ENCODE measurements around the gene CNOT11. TPM values are rescaled to one million over a fixed set of nuclear protein-coding genes. Genes with fewer than 3 reads are reported as not detected.

CNOT11 gene
- total and polyA plus RNA-seq, 9 donors, result 11.5 to 55.1 (median 21.0) TPM

DNA sequence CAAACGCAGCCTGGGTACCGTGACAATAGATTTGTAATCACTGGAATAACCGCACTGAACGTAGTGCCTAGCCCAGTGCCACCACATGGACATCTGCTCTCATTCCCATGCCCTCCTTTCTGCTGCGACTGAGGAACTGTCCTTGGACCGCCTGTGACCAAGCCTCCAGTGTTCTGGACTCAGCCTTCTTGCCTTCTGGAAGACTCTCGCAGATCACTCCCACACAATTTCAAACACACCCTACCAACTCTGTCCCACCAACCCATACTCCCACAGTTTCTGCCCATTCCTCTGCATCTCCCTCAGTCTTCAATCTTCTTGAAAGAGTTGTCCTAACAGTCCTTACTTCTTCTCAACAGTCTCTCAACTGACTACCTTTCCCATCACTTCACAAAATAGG lies 53.7 kb downstream of the CNOT11 start:
- Histone ChIP-seq H3K27me3 (no peaks in the 10 kb centered on the region), H3K4me1 (ENCODE audit: insufficient read depth) (peaks cover 14% of the 10 kb centered on the region), H3K4me3 (peak overlapping the region; percentile 80), H3K36me3 (no peaks in the 10 kb centered on the region), H3K9me3 (no peaks in the 10 kb centered on the region), H3K27ac (peak overlapping the region in 1 of 2 donors; percentile 84)
- no peak for DNase-seq
- WGBS, 3 donors, result 28 to 35% (median 29%) methylated on average over 7 of the region's 7 CpGs
- TF ChIP-seq POLR2A (IDR thresholded peaks at IDR 0.05) (no peak), EP300 (IDR thresholded peaks at IDR 0.05) (no peak)
- TF ChIP-seq, protein P1, sequence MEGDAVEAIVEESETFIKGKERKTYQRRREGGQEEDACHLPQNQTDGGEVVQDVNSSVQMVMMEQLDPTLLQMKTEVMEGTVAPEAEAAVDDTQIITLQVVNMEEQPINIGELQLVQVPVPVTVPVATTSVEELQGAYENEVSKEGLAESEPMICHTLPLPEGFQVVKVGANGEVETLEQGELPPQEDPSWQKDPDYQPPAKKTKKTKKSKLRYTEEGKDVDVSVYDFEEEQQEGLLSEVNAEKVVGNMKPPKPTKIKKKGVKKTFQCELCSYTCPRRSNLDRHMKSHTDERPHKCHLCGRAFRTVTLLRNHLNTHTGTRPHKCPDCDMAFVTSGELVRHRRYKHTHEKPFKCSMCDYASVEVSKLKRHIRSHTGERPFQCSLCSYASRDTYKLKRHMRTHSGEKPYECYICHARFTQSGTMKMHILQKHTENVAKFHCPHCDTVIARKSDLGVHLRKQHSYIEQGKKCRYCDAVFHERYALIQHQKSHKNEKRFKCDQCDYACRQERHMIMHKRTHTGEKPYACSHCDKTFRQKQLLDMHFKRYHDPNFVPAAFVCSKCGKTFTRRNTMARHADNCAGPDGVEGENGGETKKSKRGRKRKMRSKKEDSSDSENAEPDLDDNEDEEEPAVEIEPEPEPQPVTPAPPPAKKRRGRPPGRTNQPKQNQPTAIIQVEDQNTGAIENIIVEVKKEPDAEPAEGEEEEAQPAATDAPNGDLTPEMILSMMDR (IDR thresholded peaks at IDR 0.05), result no peak
- intact Hi-C loops (cut with DNase I), result loop anchor here in 1 of 4 donors (2.0 kb wide), 1 partner anchor 54 kb away; the partner anchor contains the start of gene CNOT11

GRCh38 chr2:101307503-101307902 lies 54.8 kb downstream of the CNOT11 start:
- Histone ChIP-seq H3K4me1 (ENCODE audit: insufficient read depth) (peaks cover 14% of the 10 kb centered on the region), H3K36me3 (no peaks in the 10 kb centered on the region), H3K9me3 (no peaks in the 10 kb centered on the region), H3K27ac (peak overlapping the region; percentile 77 to 84), H3K27me3 (no peaks in the 10 kb centered on the region), H3K4me3 (peak overlapping the region; percentile 80)
- TF ChIP-seq POLR2A (IDR thresholded peaks at IDR 0.05), result no peak
- TF ChIP-seq, protein P1 (IDR thresholded peaks at IDR 0.05), result no peak
- no peak for TF ChIP-seq EP300 (IDR thresholded peaks at IDR 0.05)
- DNase-seq, result peak in 1 of 5 donors; percentile 24
- WGBS, 3 donors, result 6 to 19% (median 11%) methylated on average over 9 of the region's 9 CpGs
- intact Hi-C loops (cut with DNase I), result loop anchor here in 1 of 4 donors (2.0 kb wide), 1 partner anchor 55 kb away; the partner anchor contains the start of gene CNOT11

- Histone ChIP-seq H3K27ac (peak overlapping the region; percentile 77 to 84), H3K4me3 (peak overlapping the region; percentile 80), H3K27me3 (no peaks in the 10 kb centered on the region), H3K36me3 (no peaks in the 10 kb centered on the region), H3K9me3 (no peaks in the 10 kb centered on the region), H3K4me1 (ENCODE audit: insufficient read depth) (peaks cover 14% of the 10 kb centered on the region)
- intact Hi-C loops (cut with DNase I), result loop anchor here in 1 of 4 donors (2.0 kb wide), 1 partner anchor 55 kb away; the partner anchor contains the start of gene CNOT11
- TF ChIP-seq POLR2A (IDR thresholded peaks at IDR 0.05), result no peak
- TF ChIP-seq, protein P1 (IDR thresholded peaks at IDR 0.05), result no peak
- TF ChIP-seq EP300 (IDR thresholded peaks at IDR 0.05), result no peak
- peak in 4 of 5 donors; percentile 28 to 59 (median 38) for DNase-seq
- WGBS, 3 donors, result 0% methylated on average over 5 to 57 of the region's 57 CpGs
Measured at GRCh38 chr2:101307950-101308431, 55.3 kb downstream of the CNOT11 start.

DNA sequence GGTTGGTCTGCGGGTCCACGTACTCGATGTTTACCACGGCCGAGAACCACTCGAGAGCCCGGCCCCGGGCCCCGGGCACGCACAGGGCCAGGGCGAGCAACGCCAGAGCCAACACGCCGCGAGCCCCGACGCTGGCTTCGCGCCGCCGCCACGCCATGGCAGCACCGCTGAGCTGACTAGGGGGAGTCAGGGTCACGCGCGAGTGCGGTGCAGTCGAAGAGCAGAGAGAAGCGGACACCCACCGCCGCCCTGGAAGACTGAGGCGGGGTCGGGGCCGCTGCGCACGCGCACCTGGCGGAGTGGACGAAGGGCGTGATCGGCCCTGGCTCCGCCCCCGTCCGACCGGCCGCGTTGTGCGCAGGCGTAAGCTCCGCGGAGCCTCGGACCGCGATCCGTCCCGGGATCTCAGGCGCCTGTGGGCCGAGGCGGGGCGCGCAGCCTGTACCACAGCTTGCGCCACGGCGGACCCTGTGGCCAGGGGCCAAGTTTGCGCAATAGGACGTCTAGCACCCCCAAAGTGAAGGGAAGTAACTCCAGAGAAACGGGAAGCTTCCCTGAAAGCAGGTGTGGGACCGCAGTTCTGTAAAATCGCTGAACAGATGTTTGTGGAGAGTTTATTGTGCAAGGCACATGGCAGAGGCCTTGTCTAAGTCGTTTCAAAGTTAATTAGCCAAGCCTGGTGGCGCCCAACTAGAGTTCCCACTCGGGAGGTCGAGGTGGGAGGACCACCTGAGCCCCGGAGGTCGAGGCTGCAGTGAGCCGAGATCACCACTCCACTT lies 55.9 kb downstream of the CNOT11 start, which contains the start of gene RNF149:
Gene RNF149 (minus strand): TSS at position 270 of the 779 bp plus-strand sequence. CDS start 113 bp downstream, at position 157.
- WGBS, 3 donors, result 1 to 2% (median 1%) methylated on average over 35 to 76 of the region's 76 CpGs
- Histone ChIP-seq H3K4me1 (ENCODE audit: insufficient read depth) (peaks cover 14% of the 10 kb centered on the region), H3K4me3 (peak within 1 kb of the TSS; percentile 80), H3K36me3 (no peaks in the 10 kb centered on the region), H3K27me3 (no peaks in the 10 kb centered on the region), H3K9me3 (no peaks in the 10 kb centered on the region), H3K27ac (peak within 1 kb of the TSS; percentile 77 to 84)
- DNase-seq, result peak; percentile 93 to 97 (median 96)
- TF ChIP-seq EP300 (IDR thresholded peaks at IDR 0.05) (no peak), POLR2A (IDR thresholded peaks at IDR 0.05) (peak; percentile 89)
- TF ChIP-seq, protein P1 (IDR thresholded peaks at IDR 0.05), result peak in 2 of 3 donors; percentile 36 to 52
- intact Hi-C loops (cut with DNase I), result no loop called here

Measured in ovary (tissue), 9 donors.